Lower leg skin (tissue), 3 donors: ENCODE results near the gene MFSD2A.

Experiments
- CTCF ChIP-seq, 3 donors: fragments of 450-650 bp; IDR thresholded peaks; one replicate each; pipeline ENCODE4 v1.5.1; 2016; ENCODE audit warnings: antibody characterized with exemption in 3 of 3, mild to moderate bottlenecking in 3 of 3, moderate library complexity in 2 of 3
- POLR2A ChIP-seq, 2 donors: fragments of 450-650 bp; IDR thresholded peaks; one replicate each; pipeline ENCODE4 v1.6.1; 2016 to 2017; ENCODE audit warnings: antibody characterized with exemption in 2 of 2, mild to moderate bottlenecking in 1 of 2, moderate library complexity in 1 of 2

- TF ChIP-seq CTCF (IDR thresholded peaks at IDR 0.05) = no peak
- no peak for TF ChIP-seq POLR2A (IDR thresholded peaks at IDR 0.05)
Measured at GRCh38 chr1:39947260-39947659, 7.7 kb upstream of the MFSD2A start.
